Measurements from ENCODE around the gene ZKSCAN5. TPM values are rescaled to one million over a fixed set of nuclear protein-coding genes. Genes with fewer than 3 reads are reported as not detected.
"Not testable (repeated sequence)": the region's sequence is repeated elsewhere in the genome, so short reads cannot be mapped to it uniquely, and the experiment has no call there.

ZKSCAN5 gene
- total RNA-seq, 3 donors from 2014 or later, result 4.9 to 6.4 (median 6.3) TPM

- Mint-ChIP-seq H3K9me3 (no peaks in the 10 kb centered on the region), H3K4me3 (no peak overlapping the region), H3K36me3 (ENCODE audit: insufficient read depth) (peaks cover 30% of the 10 kb centered on the region), H3K4me1 (ENCODE audit: low read depth) (no peaks in the 10 kb centered on the region), H3K27me3 (ENCODE audit: low read depth) (no peaks in the 10 kb centered on the region)
- no peak for ATAC-seq
- DNase-seq, result no peak
These were observed 68.8 kb downstream of the ZKSCAN5 start for GRCh38 chr7:99573257-99573656.

GRCh38 chr7:99576251-99576650 lies 71.8 kb downstream of the ZKSCAN5 start:
- peaks cover 26% of the 10 kb centered on the region for H3K36me3 Mint-ChIP-seq (ENCODE audit: insufficient read depth)

GRCh38 chr7:99579281-99579955 lies 75.0 kb downstream of the ZKSCAN5 start:
- no peaks in the 10 kb centered on the region for H3K27me3 Mint-ChIP-seq (ENCODE audit: low read depth)
- H3K4me1 Mint-ChIP-seq (ENCODE audit: low read depth), result peaks cover 10% of the 10 kb centered on the region
- DNase-seq (no peak), ATAC-seq (no peak)
- no peaks in the 10 kb centered on the region for H3K9me3 Mint-ChIP-seq
- H3K36me3 Mint-ChIP-seq (ENCODE audit: insufficient read depth), result no peaks in the 10 kb centered on the region
- H3K4me3 Mint-ChIP-seq, result peak overlapping the region; percentile 84

More at GRCh38 chr7:99576251-99576650, 71.8 kb downstream of the ZKSCAN5 start:
- no peaks in the 10 kb centered on the region for H3K9me3 Mint-ChIP-seq
- ATAC-seq, result no peak
- no peak for DNase-seq
- H3K4me1 Mint-ChIP-seq (ENCODE audit: low read depth), result peaks cover 9% of the 10 kb centered on the region
- no peaks in the 10 kb centered on the region for H3K27me3 Mint-ChIP-seq (ENCODE audit: low read depth)
- H3K4me3 Mint-ChIP-seq, result no peak overlapping the region

- ATAC-seq (peak; percentile 84), DNase-seq (peak; percentile 70)
- Mint-ChIP-seq H3K4me1 (ENCODE audit: low read depth) (peaks cover 10% of the 10 kb centered on the region), H3K9me3 (no peaks in the 10 kb centered on the region), H3K27me3 (ENCODE audit: low read depth) (no peaks in the 10 kb centered on the region), H3K4me3 (peak overlapping the region; percentile 84), H3K36me3 (ENCODE audit: insufficient read depth) (no peaks in the 10 kb centered on the region)
These were observed 75.7 kb downstream of the ZKSCAN5 start for GRCh38 chr7:99579956-99580777.

- not testable (repeated sequence) for H3K27me3 Mint-ChIP-seq (ENCODE audit: low read depth); H3K4me1 Mint-ChIP-seq (ENCODE audit: low read depth); ATAC-seq; H3K9me3 Mint-ChIP-seq; DNase-seq; H3K36me3 Mint-ChIP-seq (ENCODE audit: insufficient read depth)
- H3K4me3 Mint-ChIP-seq, result peak overlapping the region; percentile 84
These were observed 76.4 kb downstream of the ZKSCAN5 start for GRCh38 chr7:99580778-99581332.

Other genes starting within 250 kb of the ZKSCAN5 start
- gene MYH16, start 231.8 kb upstream of the ZKSCAN5 start, total RNA-seq, result not detected
- gene ARPC1A, start 178.8 kb upstream of the ZKSCAN5 start, total RNA-seq, result 10 to 100 TPM; 81.5 to 85.5 (median 81.9) TPM
- gene ARPC1B, start 129.9 kb upstream of the ZKSCAN5 start, total RNA-seq, result 100 to 1,000 TPM; 240 to 282 (median 274) TPM
- gene PDAP1, start 96.1 kb upstream of the ZKSCAN5 start, total RNA-seq, result 100 to 1,000 TPM; 231 to 255 (median 235) TPM
- 100 to 1,000 TPM; 174 to 231 (median 178) TPM for gene BUD31, start 95.7 kb upstream of the ZKSCAN5 start, total RNA-seq
- gene PTCD1, start 65.9 kb upstream of the ZKSCAN5 start, total RNA-seq, result 10 to 100 TPM; 11.9 to 15.1 (median 13.9) TPM
- 10 to 100 TPM; 85.8 to 99.9 (median 86.9) TPM for gene CPSF4, start 65.7 kb upstream of the ZKSCAN5 start, total RNA-seq
- 100 to 1,000 TPM; 346 to 393 (median 391) TPM for gene ATP5MF, start 38.5 kb upstream of the ZKSCAN5 start, total RNA-seq
- gene ZNF789, start 31.8 kb upstream of the ZKSCAN5 start, total RNA-seq, result 1 to 10 TPM; 5.4 to 9.4 (median 7.1) TPM
- gene ZNF394, start 4.4 kb upstream of the ZKSCAN5 start, total RNA-seq, result 10 to 100 TPM; 32.0 to 38.1 (median 34.8) TPM
- 1 to 10 TPM; 6.1 to 6.7 (median 6.6) TPM for gene FAM200A, start 47.5 kb downstream of the ZKSCAN5 start, total RNA-seq
- gene ZNF655, start 54.0 kb downstream of the ZKSCAN5 start, total RNA-seq, result 10 to 100 TPM; 52.5 to 61.6 (median 59.2) TPM
- gene TMEM225B, start 93.6 kb downstream of the ZKSCAN5 start, total RNA-seq, result under 1 TPM in 2 of 3 donors, not detected in 1; 0.38 to 0.71 TPM
- 10 to 100 TPM; 32.9 to 34.4 (median 34.1) TPM for gene ZSCAN25, start 112.3 kb downstream of the ZKSCAN5 start, total RNA-seq
- under 1 TPM in 2 of 3 donors, not detected in 1; 0.20 to 0.63 TPM for gene CYP3A5, start 175.3 kb downstream of the ZKSCAN5 start, total RNA-seq
- gene CYP3A7, start 230.5 kb downstream of the ZKSCAN5 start, total RNA-seq, result not detected